Bronchial epithelial cell (primary cell): Measurements from ENCODE around the gene TBC1D22A. TPM values are rescaled to one million over a fixed set of nuclear protein-coding genes. Genes with fewer than 3 reads are reported as not detected.
A peak's percentile ranks its signal among the peaks of the same experiment; 100 is the strongest.

Experiments
- DNase-seq: peaks from one replicate; pipeline ENCODE4 v3.0.0-alpha.2; 2010; ENCODE audit warnings: low read depth
- FAIRE-seq: peaks from 2 replicates; lab custom pipeline; 2011; peaks lifted over from hg19 to GRCh38; lab: Jason Lieb, UNC
- H3K27me3 ChIP-seq: 2 replicates; pipeline ENCODE4 v1.5.1; 2011; ENCODE audit warnings: low read length; ENCODE audit not compliant: control insufficient read depth, insufficient read depth
- H3K36me3 ChIP-seq: 2 replicates; pipeline ENCODE4 v1.5.1; 2011; ENCODE audit warnings: low read length; ENCODE audit not compliant: control insufficient read depth, insufficient read depth
- H3K4me3 ChIP-seq: 2 replicates; pipeline ENCODE4 v1.5.1; 2011; ENCODE audit warnings: mild to moderate bottlenecking, low read depth, low read length, control low read depth
- CTCF ChIP-seq: IDR thresholded peaks from 2 replicates; pipeline ENCODE4 v1.5.1; 2011; ENCODE audit warnings: mild to moderate bottlenecking, moderate library complexity, low read length, control low read depth, inconsistent platforms; ENCODE audit not compliant: insufficient read depth, severe bottlenecking
- total RNA-seq: library from RNA; depleted of rRNA; stranded (reverse); fragments of >200 nt; gene quantifications from 2 replicates; pipeline ENCODE4 v1.2.1, GENCODE V29; 2014

The TBC1D22A gene
- total RNA-seq, 1 donor from 2014 or later, result 10.0 TPM

- no peak for TF ChIP-seq CTCF
- no peaks in the 10 kb centered on the region for H3K27me3 ChIP-seq
- H3K4me3 ChIP-seq, result no peak overlapping the region
- H3K36me3 ChIP-seq, result no peaks in the 10 kb centered on the region
- FAIRE-seq (no peak), DNase-seq (no peak)
Measured at GRCh38 chr22:47120399-47120798, 357.9 kb downstream of the TBC1D22A start.

- Histone ChIP-seq H3K4me3 (no peak overlapping the region), H3K36me3 (no peaks in the 10 kb centered on the region), H3K27me3 (no peaks in the 10 kb centered on the region)
- DNase-seq, result no peak
- FAIRE-seq, result peak; percentile 81
- no peak for TF ChIP-seq CTCF
Measured at GRCh38 chr22:47121791-47122190, 359.3 kb downstream of the TBC1D22A start.

- H3K4me3 ChIP-seq, result no peak overlapping the region
- no peaks in the 10 kb centered on the region for H3K27me3 ChIP-seq
- TF ChIP-seq CTCF, result no peak
- DNase-seq, result no peak
- FAIRE-seq, result no peak
- no peaks in the 10 kb centered on the region for H3K36me3 ChIP-seq
Measured at GRCh38 chr22:47122441-47123000, 360.1 kb downstream of the TBC1D22A start.

- no peak overlapping the region for H3K4me3 ChIP-seq
- no peak for TF ChIP-seq CTCF
- FAIRE-seq, result no peak
- H3K27me3 ChIP-seq, result no peaks in the 10 kb centered on the region
- DNase-seq, result peak; percentile 78
- no peaks in the 10 kb centered on the region for H3K36me3 ChIP-seq
Measured at GRCh38 chr22:47123006-47123826, 360.8 kb downstream of the TBC1D22A start.

GRCh38 chr22:47123827-47124442, 361.5 kb downstream of the TBC1D22A start:
- Histone ChIP-seq H3K36me3 (no peaks in the 10 kb centered on the region), H3K4me3 (no peak overlapping the region), H3K27me3 (no peaks in the 10 kb centered on the region)
- DNase-seq, result no peak
- FAIRE-seq, result no peak
- no peak for TF ChIP-seq CTCF
